ENCODE results near the gene GDF2.

GDF2 gene

GRCh38 chr10:47322300-47323061, at the start of gene GDF2:
Gene GDF2, plus strand, starts transcription at chr10:47322454. Its CDS starts 215 bp downstream, at chr10:47322669.
- DNase-seq, result peak; percentile 48

- no peak for DNase-seq
Measured at GRCh38 chr10:47276071-47276470, 46.2 kb upstream of the GDF2 start.

GRCh38 chr10:47276576-47277351, 45.5 kb upstream of the GDF2 start:
- DNase-seq, result no peak

- DNase-seq, result no peak
Measured at GRCh38 chr10:47277352-47278151, 44.7 kb upstream of the GDF2 start.

GRCh38 chr10:47278152-47278473, 44.1 kb upstream of the GDF2 start:
- no peak for DNase-seq

- DNase-seq, result no peak
Measured at GRCh38 chr10:47278720-47279119, 43.5 kb upstream of the GDF2 start.

- no peak for DNase-seq
Measured at GRCh38 chr10:47279276-47279675, 43.0 kb upstream of the GDF2 start.

- DNase-seq, result peak; percentile 36
Measured at GRCh38 chr10:47282005-47282656, 40.1 kb upstream of the GDF2 start.

- peak; percentile 21 for DNase-seq
Measured at GRCh38 chr10:47282657-47283018, 39.6 kb upstream of the GDF2 start.

GRCh38 chr10:47283101-47283630, 39.1 kb upstream of the GDF2 start:
- DNase-seq, result peak; percentile 45

GRCh38 chr10:47283848-47284247, 38.4 kb upstream of the GDF2 start:
- peak; percentile 33 for DNase-seq

- DNase-seq, result peak; percentile 43
Measured at GRCh38 chr10:47285381-47286115, 36.7 kb upstream of the GDF2 start.

GRCh38 chr10:47286116-47286505, 36.1 kb upstream of the GDF2 start:
- DNase-seq, result peak; percentile 30

- peak; percentile 40 for DNase-seq
Measured at GRCh38 chr10:47286591-47287315, 35.5 kb upstream of the GDF2 start.

GRCh38 chr10:47287365-47287802, 34.9 kb upstream of the GDF2 start:
- peak; percentile 43 for DNase-seq

- DNase-seq, result peak; percentile 38
Measured at GRCh38 chr10:47287805-47288204, 34.4 kb upstream of the GDF2 start.

- peak; percentile 35 for DNase-seq
Measured at GRCh38 chr10:47288236-47288635, 34.0 kb upstream of the GDF2 start.

GRCh38 chr10:47288916-47289495, 33.2 kb upstream of the GDF2 start:
- peak; percentile 47 for DNase-seq

GRCh38 chr10:47289921-47290320, 32.3 kb upstream of the GDF2 start:
- DNase-seq, result peak; percentile 35

GRCh38 chr10:47290338-47290737, 31.9 kb upstream of the GDF2 start:
- DNase-seq, result peak; percentile 24

GRCh38 chr10:47291682-47292081, 30.6 kb upstream of the GDF2 start:
- peak; percentile 20 for DNase-seq

Data from islet precursor cell (in vitro differentiated cells).